GM19397 (cell line): ENCODE measurements around the gene EDC3.
"Not testable (repeated sequence)": the region's sequence is repeated elsewhere in the genome, so short reads cannot be mapped to it uniquely, and the experiment has no call there.

Experiments
- ATAC-seq: cut with Tn5 transposase; IDR thresholded peaks from one replicate; pipeline ENCODE4 v1.9.1; 2021; ENCODE audit warnings: mild to moderate bottlenecking, moderate library complexity; ENCODE audit not compliant: unreplicated experiment

EDC3 gene

DNA sequence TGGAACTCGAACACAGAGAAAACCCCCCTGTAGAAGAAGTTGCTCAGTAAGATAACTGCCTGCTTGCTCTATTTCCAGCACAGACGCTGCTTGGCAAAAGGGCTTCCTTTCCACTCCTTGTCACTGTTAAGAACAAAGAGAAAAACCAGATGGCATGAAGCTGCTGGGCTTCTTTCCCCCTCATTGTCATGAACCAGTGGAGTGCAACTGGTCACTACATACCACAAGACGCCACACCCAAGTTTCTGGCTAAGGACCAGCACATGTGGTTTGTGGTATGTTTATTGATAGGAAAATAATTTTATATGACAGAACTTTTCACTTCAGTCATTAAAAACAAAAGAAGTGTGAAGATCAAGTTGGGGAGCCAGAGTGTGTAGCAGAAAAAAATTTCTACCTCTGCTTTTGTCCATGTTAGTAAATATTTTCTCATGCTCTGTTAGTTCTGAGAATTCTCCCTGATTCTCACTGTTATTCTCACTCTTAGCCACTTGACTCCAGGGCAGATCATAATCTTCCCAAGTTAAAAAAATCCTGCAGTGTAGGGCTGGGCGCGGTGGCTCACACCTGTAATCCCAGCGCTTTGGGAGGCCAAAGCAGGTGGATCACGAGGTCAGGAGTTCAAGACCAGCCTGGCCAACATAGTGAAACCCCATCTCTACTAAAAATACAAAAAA, 42.3 kb downstream of the EDC3 start:
- no peak for ATAC-seq

DNA sequence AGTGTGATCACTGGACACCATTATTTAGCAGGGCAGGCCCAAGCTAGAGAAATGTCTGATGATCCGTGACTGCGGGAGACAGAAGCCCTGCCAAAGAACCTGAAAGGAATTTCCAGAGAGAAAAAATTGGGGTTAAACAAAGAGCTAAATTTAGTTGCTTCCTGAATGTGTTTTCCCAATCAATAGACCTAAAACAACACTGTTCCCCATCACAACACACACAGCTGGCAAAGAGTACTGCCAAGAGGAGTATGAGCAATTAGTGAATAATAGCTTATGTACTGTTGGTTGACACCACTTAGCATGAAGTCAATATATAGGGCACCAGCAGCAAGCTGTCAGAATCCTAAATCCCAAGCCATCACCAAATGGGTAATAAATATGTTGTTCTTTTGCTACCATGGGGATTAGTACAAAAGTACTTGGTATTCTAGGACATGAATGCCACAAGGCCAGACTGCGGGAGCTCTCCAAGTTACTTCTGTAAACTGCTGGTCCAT, 44.5 kb downstream of the EDC3 start:
- ATAC-seq: no peak

DNA sequence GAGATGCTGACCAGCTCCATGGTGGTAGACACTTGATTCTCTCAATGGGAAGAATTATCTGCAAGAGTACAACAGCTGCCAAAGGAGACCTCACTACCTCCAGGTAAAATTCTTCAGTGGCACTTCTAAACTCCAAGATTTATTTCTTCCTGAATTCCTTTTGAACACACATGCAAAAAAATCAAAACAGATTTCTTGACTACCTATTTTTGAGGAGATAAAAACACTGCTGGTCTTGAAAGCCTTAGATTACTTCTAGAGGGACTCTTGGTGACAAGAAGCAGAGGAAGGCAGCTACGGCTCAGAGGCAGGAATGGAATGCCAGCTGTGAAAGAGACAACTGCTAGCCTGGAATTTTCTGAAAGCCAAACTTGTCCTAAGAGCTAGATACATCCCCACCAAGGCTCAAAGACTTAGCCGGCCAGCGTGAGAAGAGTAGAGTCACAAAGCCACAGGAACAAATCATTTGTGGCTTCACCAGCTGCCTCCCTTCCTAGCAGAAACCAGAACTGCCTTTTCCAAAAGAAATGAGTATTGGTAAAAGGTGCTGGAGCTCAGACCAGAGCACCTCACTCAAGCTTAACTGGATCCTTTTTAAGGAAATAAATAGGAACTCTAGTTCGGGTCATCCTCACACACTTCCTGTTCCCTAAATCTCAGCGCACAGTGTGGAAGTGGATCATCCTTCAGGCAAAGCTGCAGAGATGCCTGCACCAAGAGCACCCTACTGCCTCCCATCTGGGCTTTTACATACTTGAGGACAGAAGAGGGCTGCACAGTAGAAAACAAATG, 47.6 kb downstream of the EDC3 start:
- ATAC-seq: no peak

DNA sequence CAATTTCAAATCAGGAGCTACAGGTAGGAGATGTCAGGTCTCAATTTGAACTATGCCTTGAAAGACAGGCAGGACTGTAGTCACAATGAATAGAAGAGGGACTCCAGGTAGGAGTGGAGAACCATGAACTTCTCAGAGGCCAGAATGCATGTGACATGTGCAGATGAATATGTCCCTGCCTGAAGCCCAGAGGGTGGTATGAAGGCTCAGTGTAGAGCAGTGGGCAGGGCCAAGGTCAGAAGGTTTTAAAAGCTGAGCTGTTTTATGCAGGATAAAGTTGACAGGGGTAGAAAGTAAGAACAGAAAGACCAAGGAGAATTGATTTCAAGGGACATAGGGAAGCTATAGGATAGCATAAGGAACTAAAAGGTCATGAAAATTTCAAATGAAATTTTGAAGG, 49.3 kb downstream of the EDC3 start:
- no peak for ATAC-seq

DNA sequence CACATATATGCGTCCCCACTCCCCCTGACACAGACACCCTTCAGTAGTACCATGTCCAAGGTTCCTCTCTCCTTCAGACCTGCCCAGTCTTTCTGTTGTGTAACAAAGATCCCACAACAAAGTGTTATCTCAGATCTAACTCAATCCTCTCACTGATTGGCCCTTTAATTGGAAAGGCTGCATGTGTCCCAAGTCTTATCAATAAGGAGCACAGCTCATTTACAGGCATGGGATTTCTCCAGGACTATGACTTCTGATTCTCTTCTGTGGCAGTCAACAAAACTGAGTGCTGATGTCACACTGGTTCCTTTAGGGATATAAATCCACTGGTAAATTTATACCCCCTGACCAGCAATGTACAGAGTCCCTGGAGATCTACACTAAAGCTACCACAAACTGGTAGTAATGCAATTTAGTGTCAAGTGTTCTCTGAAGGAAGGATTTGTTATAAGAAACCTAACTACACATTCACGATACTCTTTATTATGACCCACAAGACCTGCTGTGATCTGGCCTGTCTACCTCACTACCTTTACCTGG, 52.1 kb downstream of the EDC3 start:
- no peak for ATAC-seq

DNA sequence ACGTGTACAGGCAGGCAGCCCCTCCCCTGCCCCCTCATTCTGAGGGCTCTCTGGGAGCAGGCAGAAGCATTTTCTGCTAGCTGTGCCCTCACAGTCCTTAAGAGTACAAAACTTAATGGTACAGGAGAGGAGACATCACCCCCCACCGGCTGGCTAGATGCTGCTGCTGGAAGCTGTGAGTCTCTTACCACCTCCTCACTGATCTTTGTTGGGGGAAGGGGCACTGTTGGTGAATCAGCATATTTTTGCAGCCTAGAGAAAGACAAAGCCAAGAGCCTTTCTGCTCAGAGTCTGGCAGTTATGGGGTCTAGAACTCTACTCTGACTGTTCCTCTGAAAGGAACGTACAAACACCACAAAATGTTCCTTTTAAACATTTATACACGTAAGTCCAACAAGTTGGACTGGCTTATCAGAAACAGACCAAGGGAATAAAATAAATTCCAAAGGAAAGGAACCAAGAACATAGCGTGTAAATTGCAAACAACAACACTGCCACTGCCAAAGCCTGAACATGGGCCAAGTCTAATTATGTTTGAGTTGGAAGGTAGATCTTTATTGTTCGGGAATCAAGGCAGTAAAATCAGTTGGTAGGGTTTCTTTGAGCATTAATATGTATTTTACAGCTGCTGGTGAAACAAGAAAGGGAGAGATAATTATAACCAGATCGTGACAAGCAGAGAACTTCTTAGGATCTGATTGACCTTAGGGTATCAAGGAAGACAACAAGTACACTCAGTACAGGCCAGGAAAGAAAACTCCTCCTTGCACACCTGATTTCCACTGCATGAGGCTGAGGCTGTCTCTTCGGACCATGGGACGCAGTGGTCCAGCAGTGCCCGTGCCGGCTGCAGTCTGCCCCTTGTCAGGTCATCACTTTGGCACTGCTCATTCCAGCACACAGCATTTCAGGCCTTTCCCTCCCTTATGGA, 52.8 kb downstream of the EDC3 start:
- ATAC-seq: no peak

DNA sequence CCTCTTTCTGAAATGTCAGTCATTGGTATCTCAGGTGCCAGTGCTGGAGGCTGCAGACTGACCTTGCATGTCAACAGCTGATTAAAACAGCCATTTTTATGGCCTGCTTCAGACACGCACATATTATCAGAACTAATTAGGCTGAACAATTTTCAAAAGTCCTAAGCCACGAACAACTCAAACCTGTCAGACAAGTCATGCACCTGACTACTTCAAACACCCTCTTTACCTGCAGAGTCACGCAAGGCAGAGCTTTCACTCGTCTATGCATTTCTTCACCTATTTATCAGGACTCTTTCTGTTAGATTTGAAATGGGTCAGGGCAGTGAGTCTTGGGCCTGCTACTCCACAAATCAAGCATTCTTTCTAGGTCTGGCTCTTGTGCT, 53.5 kb downstream of the EDC3 start:
- ATAC-seq: no peak

DNA sequence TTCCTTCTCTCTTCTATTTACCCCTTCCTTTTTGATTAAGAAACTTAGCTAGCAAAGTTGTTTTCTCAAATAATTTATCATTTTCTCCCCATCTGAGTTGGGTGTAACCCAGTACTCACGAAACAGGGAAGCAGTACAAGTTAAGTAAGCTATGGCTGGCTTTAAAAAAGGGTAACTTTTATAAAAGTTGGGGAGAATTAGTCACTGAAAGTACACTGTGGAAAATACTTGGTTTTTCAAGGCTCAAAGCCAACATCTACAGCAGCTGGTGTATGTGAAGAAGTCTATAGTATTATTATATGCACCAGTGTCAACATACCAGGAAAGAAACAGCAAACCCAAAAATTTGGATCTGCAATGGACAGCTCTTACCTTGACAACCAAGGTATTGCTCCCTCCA, 54.7 kb downstream of the EDC3 start:
- ATAC-seq: no peak

DNA sequence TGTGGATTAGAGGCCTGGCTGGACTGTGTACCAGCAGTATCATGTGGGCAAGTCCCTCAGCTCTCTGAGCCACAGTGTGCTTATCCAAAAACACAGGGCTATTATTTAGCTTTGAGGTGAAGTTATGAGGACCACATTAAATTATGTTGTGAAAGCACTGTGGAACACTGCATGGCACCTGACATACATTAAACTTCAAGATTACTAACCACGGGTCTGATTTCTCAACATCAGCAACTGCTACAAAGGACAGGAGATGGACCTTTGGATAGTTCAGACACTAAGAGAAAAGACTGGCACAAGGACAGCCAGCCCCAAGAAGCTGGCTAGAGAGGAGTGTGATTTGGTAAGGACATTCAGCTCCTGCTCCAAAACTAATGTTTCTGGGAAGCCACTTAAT, 58.8 kb downstream of the EDC3 start:
- no peak for ATAC-seq

DNA sequence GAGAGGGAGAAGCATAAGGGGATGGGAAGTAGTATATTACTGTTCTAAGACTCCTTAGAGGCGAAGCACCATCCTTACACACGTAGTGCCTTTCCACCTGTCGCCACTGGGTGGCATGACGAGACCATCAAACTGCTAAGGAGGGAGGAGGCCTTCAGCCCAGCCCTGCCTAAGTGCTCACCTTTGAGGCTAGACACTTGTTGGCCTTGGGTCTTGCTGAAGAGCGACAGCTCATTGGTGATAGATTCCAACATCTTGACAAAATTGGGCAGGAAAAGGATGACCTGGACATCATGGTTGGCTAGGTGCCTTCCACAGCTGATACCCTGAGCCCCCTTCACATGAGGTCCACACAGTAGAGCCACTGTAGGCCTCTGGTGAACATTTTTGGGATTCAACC, 60.6 kb downstream of the EDC3 start:
- peak; percentile 43 for ATAC-seq

DNA sequence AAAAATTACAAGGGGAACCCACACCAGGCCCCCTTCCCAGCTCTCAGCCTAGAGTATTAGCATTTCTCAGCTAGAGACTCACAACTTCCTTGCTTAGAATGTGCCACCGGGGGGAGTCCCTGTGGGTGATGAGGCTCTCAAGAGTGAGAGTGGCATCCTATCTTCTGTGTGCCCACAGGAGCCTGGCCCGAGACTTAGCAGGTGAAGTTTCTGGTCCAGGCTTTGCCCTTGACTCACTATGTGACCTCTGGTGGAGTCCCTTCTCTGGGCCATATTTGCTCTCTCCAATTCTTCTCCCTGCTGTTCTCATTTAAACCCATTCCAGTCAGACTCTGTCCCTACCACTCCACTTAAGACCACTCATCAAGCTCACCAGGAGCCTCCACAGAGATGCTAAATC, 62.0 kb downstream of the EDC3 start:
- no peak for ATAC-seq

DNA sequence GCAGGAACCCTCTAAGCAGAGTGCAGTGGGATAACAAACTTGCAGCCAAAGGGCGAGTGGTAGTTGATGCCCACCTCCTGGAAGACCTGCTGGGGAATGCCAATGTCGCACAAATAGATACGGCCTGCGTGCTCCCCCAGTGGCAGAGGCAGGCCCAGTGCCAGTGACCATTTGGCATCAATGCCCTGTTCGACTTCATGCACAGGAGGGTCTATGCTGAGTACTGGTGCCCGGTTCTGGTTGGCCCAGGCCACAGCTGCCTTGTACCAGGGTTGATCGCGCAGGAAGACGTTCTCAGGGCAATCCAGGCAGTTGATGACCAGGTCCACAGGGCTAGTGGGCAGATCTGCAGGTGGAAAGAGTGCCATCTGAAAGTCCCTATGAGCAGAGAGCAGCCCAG, 63.2 kb downstream of the EDC3 start:
- no peak for ATAC-seq

DNA sequence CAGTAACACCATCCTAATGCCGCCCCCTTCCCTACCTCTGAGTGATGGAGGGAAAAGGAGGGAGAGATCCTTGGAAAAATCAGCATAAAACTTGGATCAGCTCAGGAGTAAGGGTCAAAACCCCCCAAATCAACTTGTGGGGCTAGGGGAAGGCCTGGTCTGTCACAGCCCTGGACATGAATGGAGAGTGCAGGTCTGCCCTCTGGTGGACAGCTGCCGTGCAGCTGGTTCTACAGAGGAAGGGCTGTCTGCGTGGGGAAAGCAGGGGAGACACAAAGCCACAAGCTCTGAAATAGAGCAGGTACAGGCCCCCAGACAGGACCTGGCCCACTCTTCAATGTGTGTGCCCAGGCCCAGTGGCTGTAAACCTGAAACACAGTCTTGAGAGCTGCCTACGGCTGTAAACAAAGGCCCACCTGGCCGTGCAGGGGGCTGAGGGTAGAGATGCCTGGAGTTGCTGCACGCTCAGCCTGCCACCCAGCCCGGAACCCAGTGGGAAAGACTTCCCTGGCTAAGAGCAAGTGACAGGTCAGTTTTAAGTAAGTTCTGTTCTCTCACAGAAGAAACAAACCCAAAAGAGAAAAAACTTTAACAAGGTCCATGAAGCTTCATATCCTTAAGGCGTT, 63.8 kb downstream of the EDC3 start:
- no peak for ATAC-seq

DNA sequence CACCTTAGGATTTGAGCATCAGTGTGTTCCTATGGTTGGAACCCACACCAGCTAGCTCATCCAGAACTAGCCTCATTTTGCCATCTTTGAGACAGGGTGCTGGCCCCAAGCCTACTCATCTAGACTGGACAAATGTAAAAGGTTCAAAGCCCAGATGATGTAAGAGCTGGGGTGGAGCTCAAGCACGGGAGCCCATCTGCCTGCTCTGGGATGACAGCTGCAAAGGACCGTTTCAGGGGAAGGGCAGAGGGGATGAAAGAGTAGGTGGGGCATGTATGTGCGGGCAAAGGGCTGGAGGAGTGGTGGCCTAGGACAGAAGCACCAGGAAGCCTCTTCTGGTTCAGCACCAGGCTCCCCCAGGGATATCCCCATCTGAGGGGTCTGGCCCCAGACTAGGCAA, 64.4 kb downstream of the EDC3 start:
- ATAC-seq: no peak

DNA sequence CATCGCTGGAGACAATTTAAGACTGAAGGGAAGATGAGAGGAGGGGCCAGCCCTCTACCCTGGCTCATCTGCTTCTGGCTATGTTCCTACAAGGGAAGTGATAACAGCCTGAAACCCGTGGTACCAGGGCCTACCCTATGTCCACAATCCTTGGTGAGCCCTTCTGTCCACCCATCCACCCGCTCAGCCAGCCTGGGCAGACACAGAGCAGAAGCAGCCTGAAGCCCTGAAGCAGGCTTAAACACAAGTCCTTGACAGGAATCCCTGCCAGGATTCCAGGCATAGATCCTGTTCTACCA, 64.8 kb downstream of the EDC3 start:
- no peak for ATAC-seq

DNA sequence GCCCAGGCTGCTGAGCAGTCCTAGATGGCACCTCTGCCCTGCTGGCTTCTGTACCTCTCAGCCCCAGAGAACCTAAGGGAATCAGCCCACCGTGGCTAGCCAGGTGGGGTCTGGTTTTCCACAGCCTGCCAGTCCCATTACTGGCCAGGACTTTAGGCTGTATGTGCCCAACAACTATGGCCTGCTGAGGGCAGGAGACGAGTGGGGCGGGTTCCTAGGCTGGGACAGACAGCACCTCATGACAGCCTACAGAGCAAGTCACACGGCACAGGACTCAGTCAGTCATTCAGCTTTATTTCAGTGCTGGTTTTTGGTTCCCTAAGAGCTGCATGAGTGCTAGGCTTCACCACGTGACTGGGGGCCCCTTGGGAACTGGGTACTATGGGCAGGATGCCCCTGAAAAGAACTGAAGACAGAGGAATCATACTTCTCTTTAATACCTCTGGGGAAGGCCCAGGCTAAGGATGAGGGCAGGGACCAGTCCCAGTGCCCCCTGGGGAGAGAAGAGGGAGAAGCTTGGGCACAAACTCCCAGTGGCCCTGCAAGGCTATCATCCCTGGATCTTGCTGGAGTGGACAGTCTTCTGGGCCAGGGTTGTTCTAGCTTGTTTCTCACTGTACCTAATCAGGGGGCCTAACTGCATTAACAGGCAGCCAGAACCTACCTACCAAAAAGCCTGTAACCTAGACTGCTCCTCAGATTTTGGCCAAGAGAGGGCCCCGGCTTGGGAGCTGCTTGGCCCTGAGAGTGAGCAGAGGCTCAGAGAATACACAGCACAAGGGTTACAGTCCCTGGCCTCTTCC, 65.3 kb downstream of the EDC3 start:
- no peak for ATAC-seq

DNA sequence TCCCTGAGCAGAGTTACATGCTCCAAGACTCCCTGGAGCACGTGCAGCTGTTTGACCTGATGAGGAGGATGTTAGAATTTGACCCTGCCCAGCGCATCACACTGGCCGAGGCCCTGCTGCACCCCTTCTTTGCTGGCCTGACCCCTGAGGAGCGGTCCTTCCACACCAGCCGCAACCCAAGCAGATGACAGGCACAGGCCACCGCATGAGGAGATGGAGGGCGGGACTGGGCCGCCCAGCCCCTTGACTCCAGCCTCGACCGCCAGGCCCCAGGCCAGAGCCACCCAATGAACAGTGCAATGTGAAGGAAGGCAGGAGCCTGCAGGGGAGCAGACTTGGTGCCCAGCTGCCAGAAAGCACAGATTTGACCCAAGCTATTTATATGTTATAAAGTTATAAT, 66.1 kb downstream of the EDC3 start:
- ATAC-seq: not testable (repeated sequence)

DNA sequence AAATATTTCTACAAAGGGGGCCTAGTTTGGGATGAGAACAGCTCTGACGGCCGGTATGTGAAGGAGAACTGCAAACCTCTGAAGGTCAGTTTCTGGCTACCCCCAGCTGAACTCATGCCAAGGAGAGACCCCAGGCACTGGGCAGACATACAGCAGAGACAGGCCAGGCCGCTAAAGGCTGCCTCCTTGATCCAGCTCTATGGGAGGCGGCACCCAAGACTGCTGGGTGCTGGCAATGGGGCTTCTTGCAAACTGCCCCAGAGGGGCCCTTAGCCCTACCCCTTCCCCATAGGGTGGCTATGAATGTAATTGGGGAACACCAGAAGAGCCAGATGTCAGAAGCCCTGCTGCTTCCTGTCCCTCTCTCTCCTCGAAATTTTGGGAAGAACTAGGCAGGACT, 66.9 kb downstream of the EDC3 start:
- no peak for ATAC-seq

DNA sequence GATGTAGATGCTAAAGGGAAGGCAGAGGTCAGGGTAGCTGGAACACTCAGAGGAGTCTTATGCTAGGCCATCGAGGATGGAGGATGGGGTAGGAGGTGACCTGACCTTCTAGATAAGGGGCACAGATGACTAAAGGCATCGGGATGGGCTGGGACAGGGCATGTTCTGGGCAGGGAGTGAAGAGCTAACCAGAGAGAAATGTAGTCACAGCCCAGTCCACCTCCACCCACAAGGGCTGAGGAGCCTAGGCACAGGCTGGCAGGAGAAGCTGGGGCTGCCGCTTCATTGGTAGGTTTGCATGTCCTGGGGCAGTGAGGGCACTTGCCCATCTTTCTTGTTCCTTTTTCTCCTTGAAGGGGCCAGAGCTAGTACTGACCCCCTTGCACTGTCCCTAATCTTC, 67.6 kb downstream of the EDC3 start:
- no peak for ATAC-seq

DNA sequence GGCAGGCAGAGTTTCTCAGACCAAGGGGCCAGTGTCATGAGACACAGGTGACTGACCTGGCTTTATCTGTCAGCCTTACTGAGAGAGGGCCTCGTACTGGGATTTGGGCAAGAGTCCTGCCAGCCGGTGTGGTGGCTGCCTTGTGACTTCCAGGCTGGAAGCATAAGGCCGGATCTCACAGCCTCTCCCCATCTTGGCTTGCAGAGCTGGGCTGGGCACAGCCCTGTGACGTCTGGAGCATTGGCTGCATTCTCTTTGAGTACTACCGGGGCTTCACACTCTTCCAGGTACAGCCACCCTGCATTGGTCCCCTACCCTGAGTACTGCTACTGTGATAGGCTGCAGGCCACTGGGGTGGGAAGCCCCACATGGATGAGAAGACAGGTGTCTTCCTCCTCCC, 68.1 kb downstream of the EDC3 start:
- ATAC-seq: no peak
